Fibroblast of skin of abdomen (primary cell): ENCODE results near the gene PTH1R.

Source experiments
- DNase-seq: peaks from one replicate; pipeline ENCODE4 v3.0.0-alpha.2; 2013

PTH1R gene

DNA sequence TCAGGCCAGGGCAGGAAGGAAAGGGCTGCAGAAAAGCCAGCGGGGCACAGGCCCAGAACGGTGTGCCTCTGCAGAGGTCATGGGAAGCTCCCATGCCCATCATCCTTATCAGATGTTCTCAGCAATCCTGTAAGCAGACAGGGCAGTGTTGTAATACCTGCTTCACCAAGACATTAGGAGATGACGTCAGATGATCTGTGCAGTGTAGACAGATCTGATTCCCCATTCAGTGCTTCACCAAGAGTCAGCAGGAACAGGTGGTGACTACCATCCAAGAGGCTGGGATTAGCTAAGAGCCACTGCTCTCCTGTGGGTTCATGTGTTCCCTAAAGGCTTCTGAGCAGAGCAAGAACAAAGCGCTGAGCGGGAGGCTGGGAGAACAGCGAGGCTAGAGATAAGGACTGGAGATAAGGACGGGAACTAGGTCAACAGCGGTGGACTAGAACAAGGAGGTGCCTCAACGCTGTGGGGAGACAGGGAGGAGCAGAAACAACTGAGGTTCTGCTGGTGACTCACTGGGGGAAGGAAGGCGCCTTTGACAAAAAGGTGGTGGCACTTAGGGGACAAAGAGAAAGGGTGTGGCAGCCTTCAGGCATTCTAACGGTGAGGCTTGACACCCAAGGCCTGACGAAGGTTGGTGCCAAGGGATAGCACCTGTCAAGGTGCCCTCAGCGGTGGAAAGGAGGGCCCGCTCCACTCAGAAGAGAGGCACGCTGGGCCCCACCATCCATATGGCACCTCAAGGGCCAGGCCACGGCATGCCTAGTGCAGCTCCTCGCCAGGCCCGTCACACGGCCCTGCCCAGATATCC is 70.7 kb downstream of the PTH1R start:
- DNase-seq, result no peak

DNA sequence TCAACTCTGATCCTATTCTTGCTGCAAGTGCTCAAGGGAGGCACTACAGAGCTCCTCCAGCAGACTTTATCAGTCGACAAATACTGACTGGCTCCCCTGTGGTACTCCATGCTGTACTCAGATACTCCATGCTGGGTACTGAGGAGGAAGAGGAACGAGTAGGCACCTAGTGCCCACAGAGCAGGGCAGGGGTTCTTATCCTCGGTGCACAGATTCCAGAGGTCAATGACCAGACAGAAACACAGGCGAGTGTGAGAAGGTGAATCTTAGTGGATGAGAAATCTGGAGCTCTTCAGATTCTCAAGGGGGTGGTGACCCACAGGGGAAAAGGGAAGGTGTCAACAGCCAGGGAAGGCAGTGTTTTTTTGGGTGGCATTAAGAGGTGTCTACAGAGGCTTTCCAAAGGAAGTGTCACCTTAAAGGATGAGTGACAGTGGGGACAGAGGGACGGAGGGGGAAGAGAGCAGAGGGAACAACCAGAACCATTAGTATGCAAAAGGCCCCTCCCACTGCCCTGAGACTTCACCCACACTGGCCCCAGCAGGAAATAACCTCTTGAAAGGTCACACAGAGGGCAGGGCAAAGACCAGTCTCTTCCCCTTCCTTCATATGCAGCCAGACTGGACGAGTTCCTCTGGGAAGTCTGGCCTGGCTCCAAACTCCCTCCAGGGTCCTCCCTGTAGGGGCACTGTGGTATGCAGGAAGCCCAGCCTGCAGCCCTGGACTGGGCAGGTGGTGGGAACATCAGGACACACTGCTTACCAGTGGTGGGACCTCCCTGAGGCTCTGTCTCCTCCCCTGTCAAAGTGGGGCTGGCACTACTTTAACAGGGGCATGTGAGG is 71.5 kb downstream of the PTH1R start:
- DNase-seq, result no peak

DNA sequence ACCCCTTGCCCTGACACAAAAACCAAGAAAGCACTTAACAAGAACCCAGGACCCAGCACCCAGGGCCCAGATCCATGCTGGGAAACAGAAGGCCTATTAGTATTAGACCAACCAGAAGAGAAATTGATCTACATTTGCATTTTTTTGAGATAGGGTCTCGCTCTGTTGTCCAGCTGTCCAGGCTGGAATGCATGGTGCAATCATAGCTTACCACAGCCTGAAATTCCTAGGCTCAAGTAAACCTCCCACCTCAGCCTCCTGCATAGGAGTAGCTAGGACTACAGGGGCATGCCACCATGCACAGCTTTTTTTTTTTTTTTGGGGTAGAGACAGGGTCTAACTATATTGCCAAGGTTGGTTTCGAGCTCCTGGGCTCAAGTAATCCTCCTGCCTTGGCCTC is 72.7 kb downstream of the PTH1R start:
- no peak for DNase-seq

DNA sequence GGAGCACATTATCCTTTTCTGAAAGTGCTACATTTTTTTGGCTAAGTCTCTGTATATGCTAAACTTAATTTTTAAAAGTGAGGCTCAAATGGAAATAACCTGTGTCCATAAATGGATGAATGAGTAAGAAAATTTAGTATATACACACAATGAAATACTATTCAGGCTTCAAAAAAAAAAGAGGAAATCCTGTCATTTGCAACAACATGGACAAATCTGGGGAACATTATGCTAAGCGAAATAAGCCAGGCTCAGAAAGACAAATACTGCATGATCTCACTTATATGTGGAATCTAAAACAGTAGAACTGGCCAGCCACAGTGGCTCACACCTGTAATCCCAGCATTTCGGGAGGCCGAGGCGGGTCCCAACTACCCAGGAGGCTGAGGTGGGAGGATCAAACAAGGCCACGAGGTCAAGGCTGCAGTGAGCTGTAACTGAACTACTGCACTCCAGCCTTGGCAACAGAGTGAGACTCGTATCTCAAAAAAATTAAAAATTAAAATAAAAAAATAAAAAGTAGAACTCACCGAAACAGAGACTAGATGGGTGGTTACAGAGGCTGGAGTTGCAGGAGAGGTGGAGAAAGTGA is 73.2 kb downstream of the PTH1R start:
- DNase-seq, result no peak

DNA sequence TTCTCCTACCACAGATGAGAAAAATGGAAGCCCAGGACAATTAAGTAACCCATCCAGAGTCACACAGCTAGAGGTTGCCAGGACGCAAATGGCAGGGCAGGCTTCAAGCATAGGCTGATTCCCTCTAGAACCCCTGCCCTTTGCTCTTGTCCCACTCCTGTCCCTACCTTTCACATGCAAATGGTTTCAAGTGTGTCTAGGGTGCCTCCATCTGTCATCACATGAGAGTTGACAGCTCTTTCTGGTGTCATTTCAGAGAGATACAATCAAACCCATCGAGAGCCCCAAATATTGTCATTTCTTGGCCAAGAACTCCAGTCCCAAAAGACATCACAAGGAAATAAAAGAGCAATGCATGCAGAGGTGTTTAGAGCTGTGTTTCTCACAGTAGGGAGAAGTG is 75.3 kb downstream of the PTH1R start:
- DNase-seq, result no peak
